ENCODE measurements around the gene KIFC3.
A peak's percentile ranks its signal among the peaks of the same experiment; 100 is the strongest.
"Not testable (repeated sequence)": the region's sequence is repeated elsewhere in the genome, so short reads cannot be mapped to it uniquely, and the experiment has no call there.

The KIFC3 gene, protein sequence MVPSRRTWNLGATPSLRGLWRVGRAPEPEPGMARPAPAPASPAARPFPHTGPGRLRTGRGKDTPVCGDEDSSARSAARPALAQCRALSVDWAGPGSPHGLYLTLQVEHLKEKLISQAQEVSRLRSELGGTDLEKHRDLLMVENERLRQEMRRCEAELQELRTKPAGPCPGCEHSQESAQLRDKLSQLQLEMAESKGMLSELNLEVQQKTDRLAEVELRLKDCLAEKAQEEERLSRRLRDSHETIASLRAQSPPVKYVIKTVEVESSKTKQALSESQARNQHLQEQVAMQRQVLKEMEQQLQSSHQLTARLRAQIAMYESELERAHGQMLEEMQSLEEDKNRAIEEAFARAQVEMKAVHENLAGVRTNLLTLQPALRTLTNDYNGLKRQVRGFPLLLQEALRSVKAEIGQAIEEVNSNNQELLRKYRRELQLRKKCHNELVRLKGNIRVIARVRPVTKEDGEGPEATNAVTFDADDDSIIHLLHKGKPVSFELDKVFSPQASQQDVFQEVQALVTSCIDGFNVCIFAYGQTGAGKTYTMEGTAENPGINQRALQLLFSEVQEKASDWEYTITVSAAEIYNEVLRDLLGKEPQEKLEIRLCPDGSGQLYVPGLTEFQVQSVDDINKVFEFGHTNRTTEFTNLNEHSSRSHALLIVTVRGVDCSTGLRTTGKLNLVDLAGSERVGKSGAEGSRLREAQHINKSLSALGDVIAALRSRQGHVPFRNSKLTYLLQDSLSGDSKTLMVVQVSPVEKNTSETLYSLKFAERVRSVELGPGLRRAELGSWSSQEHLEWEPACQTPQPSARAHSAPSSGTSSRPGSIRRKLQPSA

DNA sequence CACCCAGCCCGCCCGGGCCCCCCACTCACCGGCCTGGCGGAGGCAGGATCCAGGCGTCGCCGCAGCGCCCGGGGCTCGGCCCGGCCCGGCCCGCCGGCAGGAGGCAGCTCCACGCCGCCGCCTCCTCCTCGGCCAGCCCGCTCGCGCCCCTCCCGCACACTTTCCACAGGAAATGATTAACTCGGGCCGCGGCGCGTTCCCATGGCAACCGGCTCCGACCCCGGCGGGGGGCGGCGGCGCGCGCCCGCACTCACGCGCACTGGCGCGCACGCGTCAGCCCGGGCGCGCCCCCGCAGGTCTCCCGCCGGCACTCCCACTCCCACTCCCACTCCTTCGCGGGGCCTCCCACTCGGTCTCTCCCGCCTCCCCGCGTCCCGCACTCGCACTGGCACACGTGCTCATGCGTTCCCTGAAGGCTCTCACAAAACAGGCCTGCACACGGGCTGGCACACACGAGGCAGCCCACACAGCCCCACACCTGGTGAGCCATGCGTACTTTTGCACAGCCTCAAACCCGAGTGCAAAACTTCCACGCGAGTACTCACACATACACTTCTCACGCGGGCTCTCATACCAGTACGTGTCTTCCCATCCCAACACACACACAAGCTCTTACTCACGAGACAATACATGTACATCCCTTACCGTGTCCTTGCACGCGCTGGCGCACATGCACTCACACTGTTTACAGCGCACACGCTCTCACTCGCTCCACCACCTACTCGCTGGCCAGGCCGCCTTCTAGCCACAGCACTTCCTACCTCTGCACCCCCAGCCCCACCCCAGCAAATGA is at the start of gene KIFC3:
KIFC3 (minus strand) TSS at position 151 of the 793 bp plus-strand sequence. CDS start 4,248 bp downstream, outside the sequence.
- Histone ChIP-seq H3K4me1 (ENCODE audit: control insufficient read depth, insufficient read depth, low read length) (peaks cover 15% of the 10 kb centered on the region), H3K36me3 (ENCODE audit: control insufficient read depth, insufficient read depth, low read length) (no peaks in the 10 kb centered on the region), H3K27ac (ENCODE audit: low read length) (no peak within 1 kb of the TSS), H3K4me3 (ENCODE audit: low read length) (peak within 1 kb of the TSS; percentile 28; the same call in 1 of the 2 replicates), H3K27me3 (ENCODE audit: control insufficient read depth, insufficient read depth, low read length) (no peaks in the 10 kb centered on the region), H3K9me3 (ENCODE audit: control insufficient read depth, insufficient read depth, low read length) (no peaks in the 10 kb centered on the region)
- DNase-seq (ENCODE audit: low read depth, low spot score): no peak
- WGBS (ENCODE audit: insufficient coverage, insufficient read length): no CpG with 5 or more reads among the region's 78 CpGs

DNA sequence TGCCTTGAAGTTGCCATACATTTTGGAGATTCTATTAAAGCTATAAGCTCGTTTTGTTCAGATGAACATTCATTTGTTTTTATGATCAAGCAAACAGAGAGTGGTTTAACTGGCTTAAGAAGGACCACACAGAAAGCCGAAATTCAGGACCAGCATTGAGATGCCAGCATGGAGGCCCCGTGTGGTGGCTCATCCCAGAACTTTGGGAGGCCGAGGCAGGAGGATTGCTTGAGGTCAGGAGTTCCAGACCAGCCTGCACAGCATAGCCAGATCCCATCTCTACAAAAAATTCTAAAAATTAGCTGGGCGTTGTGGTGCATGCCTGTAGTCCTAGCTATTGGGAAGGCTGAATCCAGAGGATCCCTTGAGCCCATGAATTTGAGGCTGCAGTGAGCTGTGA is 45.9 kb upstream of the KIFC3 start:
- DNase-seq (ENCODE audit: low read depth, low spot score): no peak
- WGBS (ENCODE audit: insufficient coverage, insufficient read length): no CpG with 5 or more reads among the region's 5 CpGs
- no peaks in the 10 kb centered on the region for H3K9me3 ChIP-seq (ENCODE audit: control insufficient read depth, insufficient read depth, low read length)
- peaks cover 6% of the 10 kb centered on the region for H3K4me1 ChIP-seq (ENCODE audit: control insufficient read depth, insufficient read depth, low read length)
- H3K27ac ChIP-seq (ENCODE audit: low read length): no peak overlapping the region
- H3K36me3 ChIP-seq (ENCODE audit: control insufficient read depth, insufficient read depth, low read length): no peaks in the 10 kb centered on the region
- no peaks in the 10 kb centered on the region for H3K27me3 ChIP-seq (ENCODE audit: control insufficient read depth, insufficient read depth, low read length)
- H3K4me3 ChIP-seq (ENCODE audit: low read length): no peak overlapping the region

DNA sequence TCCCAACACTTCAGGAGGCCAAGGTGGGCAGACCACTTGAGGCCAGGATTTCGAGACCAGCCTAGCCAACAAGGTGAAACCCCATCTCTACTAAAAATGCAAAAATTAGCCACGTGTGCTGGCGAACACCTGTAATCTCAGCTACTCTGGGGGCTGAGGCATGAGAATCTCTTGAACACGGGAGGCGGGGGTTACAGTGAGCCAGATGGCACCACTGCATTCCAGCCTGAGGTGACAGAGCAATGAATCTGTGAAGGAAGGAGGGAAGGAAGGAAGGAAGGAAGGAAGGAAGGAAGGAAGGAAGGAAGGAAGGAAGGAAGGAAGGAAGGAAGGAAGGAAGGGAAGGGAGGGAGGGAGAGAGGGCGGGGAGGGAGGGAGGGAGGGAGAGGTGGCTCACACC is 44.6 kb upstream of the KIFC3 start:
- DNase-seq (ENCODE audit: low read depth, low spot score); H3K4me1 ChIP-seq (ENCODE audit: control insufficient read depth, insufficient read depth, low read length); H3K4me3 ChIP-seq (ENCODE audit: low read length); H3K27ac ChIP-seq (ENCODE audit: low read length); H3K36me3 ChIP-seq (ENCODE audit: control insufficient read depth, insufficient read depth, low read length); H3K27me3 ChIP-seq (ENCODE audit: control insufficient read depth, insufficient read depth, low read length); H3K9me3 ChIP-seq (ENCODE audit: control insufficient read depth, insufficient read depth, low read length): not testable (repeated sequence)
- WGBS (ENCODE audit: insufficient coverage, insufficient read length): no CpG with 5 or more reads among the region's 6 CpGs

DNA sequence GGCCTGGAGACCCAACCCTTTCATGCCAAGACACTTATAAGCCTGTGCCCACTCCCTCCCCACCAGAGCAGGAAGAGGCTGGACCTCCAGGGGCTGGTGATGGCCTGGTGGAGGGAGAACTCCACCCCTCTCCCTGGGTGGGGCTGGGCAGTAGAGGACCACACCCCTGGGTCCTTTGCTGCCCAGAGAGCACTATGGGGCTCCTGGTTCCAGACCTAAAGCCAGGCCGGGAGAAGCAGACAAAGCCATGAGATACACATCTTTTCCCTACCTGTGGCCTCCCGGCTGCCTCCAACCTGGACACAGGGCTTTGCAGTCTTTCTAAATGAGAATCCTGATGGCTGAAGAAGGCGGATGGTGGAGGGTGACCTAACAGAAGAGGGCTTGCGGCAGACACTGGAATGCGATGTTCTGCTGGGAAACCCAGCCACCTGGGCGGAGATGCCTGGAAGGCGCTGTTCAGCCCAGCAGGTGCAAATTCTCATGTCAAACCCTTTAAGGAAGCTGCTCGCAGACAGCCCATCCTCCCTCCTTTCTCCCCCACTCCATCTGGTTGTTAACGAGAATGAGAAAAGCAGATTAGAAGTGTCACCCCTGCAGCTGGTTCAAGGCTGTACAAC is 43.9 kb upstream of the KIFC3 start:
- Histone ChIP-seq H3K36me3 (ENCODE audit: control insufficient read depth, insufficient read depth, low read length) (no peaks in the 10 kb centered on the region), H3K27ac (ENCODE audit: low read length) (no peak overlapping the region), H3K27me3 (ENCODE audit: control insufficient read depth, insufficient read depth, low read length) (no peaks in the 10 kb centered on the region), H3K4me1 (ENCODE audit: control insufficient read depth, insufficient read depth, low read length) (peaks cover 7% of the 10 kb centered on the region), H3K4me3 (ENCODE audit: low read length) (no peak overlapping the region), H3K9me3 (ENCODE audit: control insufficient read depth, insufficient read depth, low read length) (no peaks in the 10 kb centered on the region)
- peak; percentile 60 for DNase-seq (ENCODE audit: low read depth, low spot score)
- no CpG with 5 or more reads among the region's 9 CpGs for WGBS (ENCODE audit: insufficient coverage, insufficient read length)

GRCh38 chr16:57845115-57845514 is 42.8 kb upstream of the KIFC3 start:
- H3K9me3 ChIP-seq (ENCODE audit: control insufficient read depth, insufficient read depth, low read length): no peaks in the 10 kb centered on the region
- peaks cover 7% of the 10 kb centered on the region for H3K4me1 ChIP-seq (ENCODE audit: control insufficient read depth, insufficient read depth, low read length)
- H3K27me3 ChIP-seq (ENCODE audit: control insufficient read depth, insufficient read depth, low read length): no peaks in the 10 kb centered on the region
- DNase-seq (ENCODE audit: low read depth, low spot score): no peak
- no peak overlapping the region for H3K4me3 ChIP-seq (ENCODE audit: low read length)
- H3K36me3 ChIP-seq (ENCODE audit: control insufficient read depth, insufficient read depth, low read length): no peaks in the 10 kb centered on the region
- no peak overlapping the region for H3K27ac ChIP-seq (ENCODE audit: low read length)
- no CpG with 5 or more reads among the region's 8 CpGs for WGBS (ENCODE audit: insufficient coverage, insufficient read length)

DNA sequence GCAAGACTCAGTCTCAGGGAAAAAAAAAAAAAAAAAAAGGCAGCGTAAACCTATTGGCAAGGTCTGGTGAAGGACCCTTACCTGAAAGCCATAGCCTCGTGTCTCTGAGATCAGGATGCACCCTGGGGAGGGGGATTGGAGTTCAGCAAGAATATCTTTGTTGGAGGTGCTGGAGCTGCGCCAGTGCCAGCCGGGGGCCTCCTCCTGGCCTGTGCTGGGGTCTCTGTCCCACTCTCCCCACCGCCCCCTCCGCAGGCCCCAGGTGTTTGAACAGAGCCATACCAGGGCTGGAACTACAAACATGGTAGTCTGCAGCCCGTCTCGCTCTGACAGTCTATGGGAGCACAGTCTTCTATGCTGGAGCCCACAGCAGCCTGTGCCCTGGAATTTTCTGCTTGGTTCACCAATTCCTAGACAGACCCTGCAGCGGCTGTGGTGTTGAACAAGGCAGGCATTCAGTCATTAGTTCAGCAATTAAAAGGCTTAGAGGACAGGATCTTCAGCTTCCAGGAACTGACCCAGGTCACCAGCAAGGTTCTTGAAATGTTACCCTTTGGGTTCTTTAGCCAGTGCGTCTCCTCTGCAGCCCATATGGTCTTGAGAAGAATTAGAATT is 42.2 kb upstream of the KIFC3 start:
- no CpG with 5 or more reads among the region's 10 CpGs for WGBS (ENCODE audit: insufficient coverage, insufficient read length)
- H3K27me3 ChIP-seq (ENCODE audit: control insufficient read depth, insufficient read depth, low read length): no peaks in the 10 kb centered on the region
- peaks cover 7% of the 10 kb centered on the region for H3K4me1 ChIP-seq (ENCODE audit: control insufficient read depth, insufficient read depth, low read length)
- no peaks in the 10 kb centered on the region for H3K36me3 ChIP-seq (ENCODE audit: control insufficient read depth, insufficient read depth, low read length)
- DNase-seq (ENCODE audit: low read depth, low spot score): no peak
- no peaks in the 10 kb centered on the region for H3K9me3 ChIP-seq (ENCODE audit: control insufficient read depth, insufficient read depth, low read length)
- H3K4me3 ChIP-seq (ENCODE audit: low read length): no peak overlapping the region
- H3K27ac ChIP-seq (ENCODE audit: low read length): no peak overlapping the region

DNA sequence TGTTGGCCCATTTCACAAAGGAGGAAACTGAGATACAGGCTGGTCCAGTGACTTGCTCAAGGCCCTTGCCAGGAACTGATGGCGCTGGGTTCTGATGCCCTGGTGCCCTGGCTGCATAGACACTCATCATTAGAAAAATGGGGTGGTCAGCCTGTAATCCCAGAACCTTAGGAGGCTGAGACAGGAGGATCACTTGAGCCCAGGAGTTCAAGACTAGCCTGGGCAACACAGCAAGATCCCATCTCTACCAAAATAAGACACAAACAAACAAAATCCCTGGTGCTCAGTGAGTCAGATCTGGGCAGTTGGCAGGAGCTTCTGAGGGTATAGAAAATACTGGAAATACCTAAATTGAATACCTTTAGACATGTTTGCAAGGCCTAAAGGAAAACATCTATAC is 41.1 kb upstream of the KIFC3 start:
- no peaks in the 10 kb centered on the region for H3K27me3 ChIP-seq (ENCODE audit: control insufficient read depth, insufficient read depth, low read length)
- no CpG with 5 or more reads among the region's 1 CpG for WGBS (ENCODE audit: insufficient coverage, insufficient read length)
- no peak for DNase-seq (ENCODE audit: low read depth, low spot score)
- H3K36me3 ChIP-seq (ENCODE audit: control insufficient read depth, insufficient read depth, low read length): no peaks in the 10 kb centered on the region
- H3K4me3 ChIP-seq (ENCODE audit: low read length): no peak overlapping the region
- H3K27ac ChIP-seq (ENCODE audit: low read length): no peak overlapping the region
- H3K9me3 ChIP-seq (ENCODE audit: control insufficient read depth, insufficient read depth, low read length): no peaks in the 10 kb centered on the region
- peaks cover 7% of the 10 kb centered on the region for H3K4me1 ChIP-seq (ENCODE audit: control insufficient read depth, insufficient read depth, low read length)

DNA sequence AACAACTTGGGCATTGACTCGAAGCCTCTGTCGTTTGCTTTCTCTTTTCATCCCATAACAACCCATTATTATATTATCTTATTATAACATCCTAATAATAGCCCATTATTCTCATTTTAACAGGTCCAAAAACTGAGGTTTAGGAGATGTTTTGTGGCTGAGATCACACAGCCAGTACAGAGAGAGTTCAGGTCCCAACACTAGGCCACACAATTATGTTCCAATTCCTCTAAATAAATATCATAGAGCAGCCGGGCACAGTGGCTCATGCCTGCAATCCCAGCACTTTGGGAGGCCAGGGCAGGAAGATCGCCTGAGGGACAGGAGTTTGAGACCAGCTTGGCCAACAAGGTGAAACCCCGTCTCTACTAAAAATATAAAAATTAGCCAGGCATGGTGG is 40.3 kb upstream of the KIFC3 start:
- Histone ChIP-seq H3K27ac (ENCODE audit: low read length) (no peak overlapping the region), H3K27me3 (ENCODE audit: control insufficient read depth, insufficient read depth, low read length) (no peaks in the 10 kb centered on the region), H3K4me3 (ENCODE audit: low read length) (no peak overlapping the region), H3K36me3 (ENCODE audit: control insufficient read depth, insufficient read depth, low read length) (no peaks in the 10 kb centered on the region), H3K4me1 (ENCODE audit: control insufficient read depth, insufficient read depth, low read length) (peaks cover 9% of the 10 kb centered on the region), H3K9me3 (ENCODE audit: control insufficient read depth, insufficient read depth, low read length) (no peaks in the 10 kb centered on the region)
- WGBS (ENCODE audit: insufficient coverage, insufficient read length): 100% methylated on average over 2 of the region's 5 CpGs
- no peak for DNase-seq (ENCODE audit: low read depth, low spot score)

- Histone ChIP-seq H3K4me3 (ENCODE audit: low read length) (no peak overlapping the region), H3K27me3 (ENCODE audit: control insufficient read depth, insufficient read depth, low read length) (no peaks in the 10 kb centered on the region)
- DNase-seq (ENCODE audit: low read depth, low spot score): no peak
Measured at GRCh38 chr16:57840833-57841232, 38.5 kb upstream of the KIFC3 start.

More at GRCh38 chr16:57840833-57841232, 38.5 kb upstream of the KIFC3 start:
- WGBS (ENCODE audit: insufficient coverage, insufficient read length): no CpG with 5 or more reads among the region's 8 CpGs
- Histone ChIP-seq H3K4me1 (ENCODE audit: control insufficient read depth, insufficient read depth, low read length) (peaks cover 5% of the 10 kb centered on the region), H3K27ac (ENCODE audit: low read length) (no peak overlapping the region), H3K9me3 (ENCODE audit: control insufficient read depth, insufficient read depth, low read length) (no peaks in the 10 kb centered on the region), H3K36me3 (ENCODE audit: control insufficient read depth, insufficient read depth, low read length) (no peaks in the 10 kb centered on the region)
